GM11168 (cell line): ENCODE data around the gene LRRC8B.
"Not testable (repeated sequence)": the region's sequence is repeated elsewhere in the genome, so short reads cannot be mapped to it uniquely, and the experiment has no call there.

Experiments
- in situ Hi-C: fragments of 300-500 bp; cut with MboI; formaldehyde crosslinking; loops from one replicate; pipeline ENCODE4 v1.12.0; 2022; ENCODE audit warnings: low sequenced_read_pairs; ENCODE audit not compliant: unreplicated experiment

LRRC8B gene

DNA sequence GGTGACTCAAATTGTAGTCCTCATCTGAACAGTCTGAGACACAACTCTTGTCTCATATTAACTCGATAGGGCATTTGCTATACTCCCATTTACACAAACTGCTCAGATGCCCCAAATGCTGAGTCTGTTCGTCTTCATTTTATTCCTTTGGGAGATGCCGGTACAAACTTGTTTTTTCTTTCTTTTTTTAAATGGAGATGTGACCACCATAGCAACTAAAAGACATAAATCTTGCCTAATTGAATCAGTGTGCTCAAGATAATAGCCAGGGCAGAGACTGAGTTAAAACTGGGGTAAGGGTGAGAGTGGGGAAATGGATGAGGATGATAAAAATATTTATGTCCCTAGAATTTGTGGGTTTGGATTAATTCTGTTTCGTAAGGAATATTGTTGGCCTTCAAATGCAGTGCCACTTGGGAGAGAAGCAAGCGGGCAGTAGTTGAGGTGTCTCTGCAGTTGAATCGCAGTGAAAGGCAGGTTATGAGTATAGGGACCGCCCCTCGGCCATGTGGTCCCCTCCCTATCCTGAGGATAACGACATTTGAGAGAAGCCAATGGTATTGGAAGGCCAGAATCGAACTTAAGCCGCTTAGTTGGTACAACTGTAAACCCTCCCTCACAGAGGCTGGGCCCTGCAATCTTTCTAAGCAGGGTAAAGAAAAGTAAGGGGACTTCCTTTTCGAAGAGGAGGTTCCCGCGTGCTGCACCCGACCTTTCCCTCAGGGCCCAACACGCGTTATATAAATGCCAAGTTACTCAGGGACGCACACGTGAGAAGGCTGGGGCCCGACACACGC lies 859 bp upstream of the LRRC8B start:
- in situ Hi-C loops: no loop called here

DNA sequence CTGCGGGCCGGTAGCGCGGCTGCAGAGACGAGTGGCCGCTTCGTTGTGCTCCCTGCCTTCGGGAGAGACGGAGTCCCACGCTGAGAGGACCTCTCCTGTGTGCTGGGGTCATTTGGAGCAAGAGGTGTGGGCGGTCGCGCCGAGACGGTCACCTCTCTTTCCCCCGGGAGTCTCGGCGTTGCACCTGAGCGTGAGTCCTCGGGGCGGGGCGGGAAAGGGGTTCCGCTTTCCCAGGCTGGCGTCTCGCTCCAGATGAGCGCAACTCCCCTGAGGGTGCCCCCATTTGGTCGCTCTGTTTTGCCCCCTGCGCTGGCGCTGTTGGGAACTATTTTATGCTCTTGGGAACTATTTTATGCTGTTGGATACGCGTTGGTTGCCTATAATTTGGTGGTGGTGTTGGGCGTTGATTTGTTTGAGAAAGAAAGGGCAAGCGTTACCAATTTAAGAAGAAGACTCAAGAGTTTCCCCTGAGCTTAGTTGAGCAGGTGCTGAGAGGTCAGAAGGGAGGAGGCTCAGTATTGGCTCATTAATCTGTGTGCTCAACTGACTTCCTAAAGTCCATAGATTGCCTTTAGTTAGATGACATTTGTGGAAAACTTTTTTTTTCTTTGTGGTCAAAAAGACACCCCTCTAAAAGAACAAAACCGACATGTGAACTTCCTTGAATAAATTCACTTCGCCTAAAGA lies 683 bp downstream of the LRRC8B start:
- in situ Hi-C loops: no loop called here

DNA sequence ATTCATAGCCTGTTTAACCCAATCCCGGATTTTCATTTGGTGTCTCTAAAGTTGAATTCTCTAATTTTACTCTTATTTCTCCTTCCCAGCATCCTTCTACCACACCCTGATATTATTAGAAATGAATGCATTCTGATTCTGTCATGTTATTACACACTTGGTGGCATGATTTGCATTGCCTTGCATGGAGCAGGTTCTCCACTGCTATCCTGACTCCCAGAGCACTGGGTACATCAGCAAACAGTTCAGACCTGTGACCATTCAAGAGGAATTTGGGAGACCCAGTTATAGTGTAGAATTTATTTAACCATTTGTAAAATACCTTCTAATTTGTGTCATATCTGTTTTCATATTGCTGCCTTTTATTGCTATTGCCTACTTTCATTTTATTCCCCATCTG lies 2.6 kb downstream of the LRRC8B start:
- in situ Hi-C loops: no loop called here

DNA sequence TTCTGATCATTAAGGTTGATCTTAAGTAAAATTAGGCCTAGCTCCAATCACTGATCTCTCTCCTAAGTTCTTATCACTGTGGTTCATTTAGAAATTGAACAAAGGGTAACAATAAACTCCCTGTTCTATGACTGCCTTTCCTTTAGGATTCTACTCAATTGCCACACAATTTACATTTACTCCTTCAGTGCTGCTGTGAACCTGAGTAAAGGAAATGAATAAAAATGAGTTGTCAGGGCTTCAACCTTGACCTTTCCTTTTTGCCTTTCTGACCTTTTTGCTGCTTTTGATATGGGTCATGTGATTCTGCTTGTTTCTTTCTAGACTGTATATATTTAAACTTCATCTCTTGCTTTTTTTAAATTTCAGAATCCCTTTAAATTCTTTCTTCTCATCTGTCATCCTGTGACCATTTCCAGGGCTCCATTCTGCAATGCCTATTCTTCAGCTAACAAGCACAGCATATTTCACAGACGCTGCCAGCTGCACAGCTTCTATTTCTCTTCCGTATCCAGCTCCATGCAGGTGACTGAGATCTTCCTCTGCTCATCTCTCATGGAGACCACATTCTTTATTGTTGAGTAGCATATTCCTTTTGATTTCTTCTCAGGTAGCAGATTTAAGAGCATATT lies 3.2 kb downstream of the LRRC8B start:
- in situ Hi-C loops: no loop called here

DNA sequence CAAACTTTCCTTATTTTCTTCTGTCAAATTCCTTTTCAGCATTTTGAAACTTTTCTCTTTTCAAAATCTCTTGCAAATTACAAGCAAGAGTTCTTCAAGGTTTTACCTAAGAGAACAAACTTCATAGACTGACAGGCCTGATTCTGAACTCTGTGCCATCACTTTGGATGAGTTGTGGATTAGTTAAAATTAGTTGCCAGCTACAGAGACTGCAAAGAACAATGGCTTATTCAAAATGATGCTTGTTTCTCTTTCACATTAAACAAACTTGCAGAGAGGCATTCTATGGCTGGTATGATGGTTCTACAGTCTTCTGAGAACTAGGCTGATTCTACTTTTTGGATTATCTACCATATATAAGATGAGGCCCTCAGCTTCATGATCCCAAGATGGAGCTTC lies 3.8 kb downstream of the LRRC8B start:
- in situ Hi-C loops: no loop called here

DNA sequence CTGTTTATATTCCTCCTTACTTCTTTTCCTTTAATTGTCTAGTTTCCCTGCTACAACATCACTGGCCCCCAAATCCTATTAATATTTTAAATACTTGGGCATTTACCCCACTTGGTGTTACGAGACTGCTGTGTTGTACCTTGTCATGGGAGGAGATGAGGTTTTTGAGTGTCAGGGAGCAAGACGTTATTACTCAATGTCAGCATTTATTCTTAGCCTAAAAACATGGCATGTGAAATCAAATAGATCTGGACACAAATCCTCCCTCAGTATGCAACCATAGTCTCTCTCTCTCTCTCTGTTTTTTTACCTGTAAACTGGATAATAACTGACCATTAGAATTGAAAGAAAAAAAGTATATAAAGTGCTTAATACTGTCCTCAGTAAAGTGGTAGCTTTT lies 4.6 kb downstream of the LRRC8B start:
- in situ Hi-C loops: no loop called here

DNA sequence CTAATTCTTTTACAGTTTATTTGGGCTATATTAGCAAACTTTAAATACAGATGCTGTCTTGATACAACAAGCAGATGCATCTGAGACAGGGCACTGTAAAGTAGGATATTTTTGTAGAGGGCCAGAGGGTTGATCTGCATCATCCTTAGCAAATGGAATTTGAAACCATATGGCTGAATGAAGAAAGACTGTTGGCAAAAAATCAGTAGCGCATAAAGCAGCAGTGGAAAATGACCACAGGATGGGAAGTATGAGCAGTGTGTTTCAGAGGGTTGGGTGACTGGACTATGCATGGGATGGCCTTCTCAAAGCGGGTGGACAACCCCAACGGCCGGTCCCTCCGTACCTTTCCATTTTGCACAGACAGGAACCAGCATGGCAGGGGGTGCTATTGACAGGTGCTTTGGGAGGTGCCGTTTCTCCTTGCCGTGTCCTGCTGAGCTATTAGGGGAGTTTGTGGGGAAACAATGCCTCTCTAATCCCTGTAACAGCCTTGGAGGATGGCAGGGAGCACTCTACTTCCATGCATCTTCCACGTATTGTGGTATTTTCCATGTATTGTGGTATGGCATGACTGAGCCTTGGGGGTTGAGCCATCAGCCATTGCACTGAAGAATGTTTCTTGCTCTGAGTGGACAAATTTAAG lies 5.9 kb downstream of the LRRC8B start:
- in situ Hi-C loops: no loop called here

DNA sequence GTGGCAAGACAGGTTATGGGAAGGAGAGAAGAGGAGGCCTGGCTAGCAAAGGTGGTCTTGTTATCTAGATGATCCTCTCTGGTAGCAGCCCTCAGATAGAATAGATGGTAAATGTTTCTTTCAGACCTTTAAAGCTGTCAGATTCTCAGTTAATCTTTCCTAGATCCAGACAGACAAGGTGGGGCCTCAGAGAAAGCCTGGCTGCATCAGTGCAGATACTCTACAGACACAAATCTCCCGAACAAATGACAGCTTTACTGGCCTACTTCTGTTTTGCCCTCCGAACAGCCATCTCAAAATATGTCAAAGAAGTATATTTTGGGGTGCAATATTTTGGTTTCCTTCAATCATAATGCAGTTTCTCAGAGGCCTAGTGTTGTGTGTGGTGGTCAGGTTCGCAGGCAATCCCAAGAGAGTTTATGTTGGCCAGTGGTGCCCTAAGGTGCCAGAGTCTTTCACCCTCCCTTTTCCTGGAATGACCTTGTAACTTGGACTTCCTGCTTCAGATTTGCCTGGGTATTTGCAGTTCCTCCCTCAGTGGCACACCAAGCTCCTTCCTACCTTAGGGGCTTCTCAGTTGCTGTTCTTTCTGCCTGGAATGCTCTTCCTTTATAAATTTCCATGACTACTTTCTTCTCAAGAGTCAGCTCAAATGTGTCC lies 7.0 kb downstream of the LRRC8B start:
- in situ Hi-C loops: no loop called here

DNA sequence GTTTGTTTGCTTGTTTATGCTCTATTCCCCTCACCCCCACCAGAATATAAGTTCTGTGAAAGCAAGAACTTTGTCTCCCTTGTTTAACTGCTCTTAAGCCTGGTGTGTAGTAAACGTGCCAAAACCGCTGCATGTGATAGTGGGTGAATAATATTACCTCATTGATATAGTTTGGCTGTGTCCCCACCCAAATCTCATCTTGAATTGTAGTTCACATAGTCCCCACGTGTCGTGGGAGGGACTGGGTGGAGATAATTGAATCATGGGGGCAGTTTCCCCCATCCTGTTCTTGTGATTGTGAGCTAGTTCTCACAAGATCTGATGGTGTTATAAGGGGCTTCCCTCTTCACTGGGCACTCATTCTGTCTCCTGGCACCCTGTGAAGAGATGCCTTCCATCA lies 7.6 kb downstream of the LRRC8B start:
- in situ Hi-C loops: no loop called here

DNA sequence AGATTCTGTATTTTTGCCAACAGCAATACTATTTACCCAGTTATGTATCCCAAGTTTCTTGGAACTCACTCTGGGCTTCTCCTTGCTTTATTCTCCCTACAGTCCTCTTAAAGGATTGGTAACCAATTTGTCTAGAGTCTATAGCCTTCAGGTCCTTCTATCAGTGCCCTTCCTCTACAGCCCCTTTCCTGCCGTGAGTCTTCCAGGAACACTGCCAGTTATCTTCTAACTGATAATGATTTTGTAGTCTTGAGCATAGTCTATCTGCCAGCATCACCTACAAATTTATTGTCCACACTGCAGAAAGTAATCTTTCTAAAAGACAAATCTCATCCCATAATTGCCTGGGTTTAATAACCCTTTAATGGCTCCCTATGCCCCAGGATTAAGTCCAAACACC lies 8.2 kb downstream of the LRRC8B start:
- in situ Hi-C loops: no loop called here

DNA sequence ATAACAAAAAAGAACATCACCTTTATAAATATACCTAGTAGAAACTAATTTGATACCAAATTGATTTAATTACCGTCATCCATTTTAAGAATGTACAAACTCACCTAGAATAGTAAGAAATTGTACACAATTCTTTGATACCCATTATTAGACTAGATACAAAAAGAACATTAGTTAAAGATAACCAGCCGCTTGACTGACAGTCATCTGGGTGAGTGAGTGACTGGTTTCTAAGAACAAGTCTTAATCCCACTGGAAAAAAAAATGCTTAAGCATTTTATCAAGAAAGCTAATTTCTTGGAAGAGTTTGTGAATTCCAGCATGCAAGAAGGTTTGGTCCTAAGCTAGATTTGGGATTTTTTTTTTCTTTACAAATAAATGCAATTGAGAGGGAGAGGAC lies 10.9 kb downstream of the LRRC8B start:
- in situ Hi-C loops: no loop called here

DNA sequence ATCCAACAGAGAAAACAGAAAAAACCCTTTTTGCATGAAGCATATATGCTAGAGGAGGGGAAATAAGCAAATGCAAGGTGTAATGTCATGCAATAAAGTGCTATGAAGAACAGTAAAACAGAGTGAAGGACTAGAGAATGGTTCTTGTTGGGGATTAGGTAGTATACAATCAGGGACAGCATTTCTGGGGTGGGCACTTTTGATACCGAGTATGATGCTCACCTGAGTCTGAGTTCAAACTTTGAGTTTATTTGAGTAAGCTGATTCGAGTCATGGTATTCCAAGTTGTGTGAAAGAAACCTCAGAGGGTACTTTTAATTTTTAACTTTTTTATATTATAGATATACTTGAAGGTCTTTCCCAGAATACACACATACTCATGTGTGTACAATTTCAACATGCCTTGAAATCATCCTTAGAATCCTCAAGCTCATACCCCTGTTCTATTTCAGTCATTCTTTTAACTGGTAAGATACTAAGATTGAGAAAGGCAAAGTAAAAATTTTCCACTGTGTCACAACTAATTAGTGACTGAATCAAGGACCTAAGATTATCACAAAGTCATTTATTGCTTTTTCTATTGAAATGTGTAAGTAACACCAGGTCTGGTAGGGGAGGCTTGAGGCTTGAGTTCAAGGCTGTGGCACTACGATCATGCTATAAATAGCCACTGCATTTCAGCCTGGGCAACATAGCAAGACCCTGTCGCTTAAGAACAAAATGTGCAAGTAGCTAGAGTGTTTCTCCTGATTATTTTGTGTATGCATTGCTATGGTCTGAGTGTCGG lies 12.1 kb downstream of the LRRC8B start:
- in situ Hi-C loops: no loop called here

DNA sequence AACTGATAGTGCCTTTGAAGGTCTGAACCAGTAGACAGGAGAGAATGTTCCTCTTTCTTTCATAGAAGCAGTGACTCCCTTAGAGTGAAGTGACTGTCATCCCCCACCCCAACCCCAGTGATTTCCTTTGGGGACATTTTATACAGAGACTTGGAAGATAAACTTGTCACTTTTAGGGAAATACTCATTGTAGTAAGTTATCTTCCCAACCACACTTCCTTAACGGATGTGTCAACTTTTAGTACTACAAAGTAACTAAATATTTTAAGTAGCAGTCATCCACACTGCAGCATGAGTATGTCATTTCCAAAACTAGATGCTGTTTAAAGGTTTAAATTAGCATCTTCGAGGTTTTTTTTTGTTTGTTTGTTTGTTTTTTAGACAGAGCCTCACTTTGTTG lies 13.7 kb downstream of the LRRC8B start:
- in situ Hi-C loops: no loop called here

DNA sequence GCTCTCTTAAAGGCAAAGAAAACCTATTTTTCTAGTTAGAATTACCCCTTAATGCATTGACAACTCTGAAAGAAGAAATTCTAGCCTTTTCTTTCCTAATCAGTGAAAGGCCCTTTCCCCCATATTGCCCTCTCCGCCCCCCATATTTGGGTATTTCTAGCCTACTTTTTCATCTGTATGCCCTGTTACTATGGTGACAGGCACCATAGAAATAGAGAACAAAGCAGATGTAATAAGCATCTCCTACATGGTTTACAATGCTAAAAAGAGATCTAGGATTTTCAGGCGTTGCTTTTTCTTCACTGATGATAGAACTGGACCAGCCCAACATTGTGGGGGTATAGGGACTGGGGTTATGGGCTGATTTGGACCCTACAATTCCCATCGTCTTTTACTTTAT lies 14.5 kb downstream of the LRRC8B start:
- in situ Hi-C loops: no loop called here

DNA sequence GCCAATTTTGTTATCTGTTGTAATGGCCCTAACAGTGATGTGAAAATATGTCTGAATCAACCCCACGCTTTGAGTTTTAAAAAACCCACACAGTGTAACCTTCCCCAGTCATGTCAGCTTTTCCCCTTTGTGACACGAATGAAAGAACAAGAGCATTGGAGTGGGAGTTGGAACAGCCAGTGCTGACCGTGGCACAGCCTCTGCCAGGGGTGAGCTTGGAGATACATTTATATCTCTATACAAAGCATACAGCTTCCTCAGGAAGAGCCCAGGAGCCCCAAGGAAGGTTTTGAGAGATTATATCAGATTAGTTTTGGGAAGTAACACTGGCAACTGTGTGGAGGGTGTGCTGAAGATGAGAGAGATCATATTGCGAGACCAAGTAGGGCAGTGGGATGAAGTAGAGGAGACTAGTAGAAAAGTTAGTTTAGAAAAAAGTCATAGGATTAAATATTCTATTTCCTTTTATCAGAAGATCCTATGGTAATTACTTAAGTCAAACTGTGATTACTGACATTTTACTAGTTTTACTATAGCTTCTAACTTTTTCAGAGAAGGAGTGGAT lies 15.9 kb downstream of the LRRC8B start:
- in situ Hi-C loops: no loop called here

DNA sequence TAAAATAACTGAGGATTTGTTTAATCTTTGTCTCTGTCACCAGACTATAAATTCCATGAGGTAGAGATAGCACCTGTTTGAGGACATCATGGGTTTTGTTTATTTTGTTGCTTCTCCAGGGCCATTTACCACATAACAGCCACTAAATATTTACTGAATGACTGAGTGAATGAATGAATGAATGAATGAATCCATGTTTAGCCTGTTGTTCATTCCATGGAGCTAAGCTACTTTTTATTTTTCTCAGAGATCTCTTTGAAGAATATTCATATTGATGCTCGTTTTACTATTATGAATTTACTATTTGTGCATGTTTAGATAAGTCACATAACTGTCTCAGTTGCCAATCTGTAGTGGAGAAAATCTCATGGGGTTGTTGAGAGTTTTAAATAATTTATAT lies 17.7 kb downstream of the LRRC8B start:
- in situ Hi-C loops: no loop called here

DNA sequence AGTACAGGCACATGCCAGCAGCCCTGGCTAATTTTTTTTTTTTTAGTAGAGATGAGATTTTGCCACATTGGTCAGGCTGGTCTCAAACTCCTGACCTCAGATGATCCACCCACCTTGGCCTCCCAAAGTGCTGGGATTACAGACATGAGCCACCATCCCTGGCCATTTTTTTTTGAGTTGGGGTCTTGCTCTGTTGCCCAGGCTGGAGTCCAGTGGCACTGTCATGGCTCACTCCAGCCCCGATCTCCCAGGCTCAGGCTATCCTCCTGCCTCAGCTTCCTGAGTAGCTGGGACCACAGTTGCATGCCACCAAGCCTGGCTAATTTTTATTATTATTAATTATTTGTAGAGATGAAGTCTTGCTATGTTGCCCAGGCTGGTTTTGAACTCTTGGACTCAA lies 19.0 kb downstream of the LRRC8B start:
- in situ Hi-C loops: not testable (repeated sequence)

DNA sequence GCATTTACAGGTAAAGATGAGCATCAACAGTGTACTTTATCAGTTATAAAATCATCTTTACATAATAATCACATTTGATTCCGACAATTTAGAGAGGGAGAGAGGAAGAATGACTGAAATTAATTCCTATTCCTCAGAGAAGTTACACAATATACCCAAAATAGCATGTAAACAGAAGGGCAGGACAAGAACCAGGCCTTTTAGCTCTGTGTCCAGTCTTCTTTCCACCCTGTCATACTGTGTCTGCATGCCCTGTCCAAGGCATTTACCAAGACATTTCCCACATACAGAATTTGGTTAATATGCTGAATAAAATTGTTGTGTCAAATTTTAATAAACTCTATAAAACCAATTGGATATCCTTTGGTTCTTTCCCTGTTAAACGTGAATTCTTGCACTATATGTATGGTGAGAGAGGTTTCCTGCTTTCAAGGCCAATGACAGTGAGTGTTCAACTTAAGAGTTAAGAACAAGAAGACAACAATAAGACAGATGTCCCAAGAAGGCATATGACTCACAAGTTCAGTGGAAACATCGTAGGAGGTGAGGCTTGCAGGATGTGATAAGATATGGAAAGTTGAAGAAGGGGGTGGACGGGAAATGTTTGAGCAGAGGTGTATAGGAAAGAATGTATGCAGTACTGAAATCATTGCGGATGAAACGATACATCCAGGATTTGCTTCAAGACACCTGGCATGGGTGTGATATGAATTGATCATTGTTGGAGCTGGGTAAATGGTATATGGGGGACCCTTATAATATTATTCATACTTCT lies 20.8 kb downstream of the LRRC8B start:
- in situ Hi-C loops: no loop called here
